IMR-90 (cell line): Measurements from ENCODE around the gene IQGAP2.

Experiments
- CTCF ChIP-seq: conservative IDR thresholded peaks from 2 replicates; pipeline ENCODE4 v1.5.1; 2012; ENCODE audit warnings: mild to moderate bottlenecking, low read depth, low read length, improper control_type of control experiment
- POLR2A ChIP-seq: IDR thresholded peaks from 2 replicates; pipeline ENCODE4 v1.6.1; 2012; ENCODE audit warnings: mild to moderate bottlenecking, low read depth, low read length
- RFX5 ChIP-seq: IDR thresholded peaks from 2 replicates; pipeline ENCODE4 v1.8.0; 2012; ENCODE audit warnings: low read depth, mild to moderate bottlenecking, low read length, moderate library complexity
- SMC3 ChIP-seq: fragments of 150-350 bp; IDR thresholded peaks from 2 replicates; pipeline ENCODE4 v1.6.1; 2016; ENCODE audit warnings: low read depth, mild to moderate bottlenecking, antibody characterized with exemption, low read length, moderate library complexity

GRCh38 chr5:76688836-76689235 is 285.8 kb downstream of the IQGAP2 start:
- TF ChIP-seq POLR2A = no peak
- no peak for TF ChIP-seq CTCF
- TF ChIP-seq SMC3 = no peak
- no peak for TF ChIP-seq RFX5
